H1 (cell line): ENCODE measurements around the gene HSF4. TPM values are rescaled to one million over a fixed set of nuclear protein-coding genes. Genes with fewer than 3 reads are reported as not detected.
A peak's percentile ranks its signal among the peaks of the same experiment; 100 is the strongest.

ENCODE experiments used
- CTCF ChIA-PET: fragments of 300-600 bp; sonication (Branson Sonifier 250); formaldehyde crosslinking; loops from one replicate; lab custom pipeline; 2021; ENCODE audit not compliant: partially characterized antibody; lab: Charles Lee
- POLR2A ChIA-PET: fragments of 300-600 bp; sonication (Branson Sonifier 250); formaldehyde crosslinking; loops from one replicate; lab custom pipeline; 2021; ENCODE audit warnings: inconsistent platforms; ENCODE audit not compliant: partially characterized antibody; lab: Charles Lee
- DNase-seq, 2 experiments: peaks; one replicate each; pipeline versions ENCODE4 v3.0.0 to v3.0.0-alpha.2; 2010 to 2022; ENCODE audit warnings: low spot score in 2 of 2, low read depth in 1 of 2, mixed read lengths in 1 of 2
- FAIRE-seq: peaks from 2 replicates; lab custom pipeline; 2011; peaks lifted over from hg19 to GRCh38; lab: Jason Lieb, UNC
- H2AFZ ChIP-seq: 2 replicates; pipeline ENCODE4 v1.8.1; 2012; ENCODE audit warnings: low read length, inconsistent platforms
- H2AK5ac ChIP-seq: 2 replicates; pipeline ENCODE4 v1.6.1; 2013; ENCODE audit warnings: low read depth, low read length
- H2BK120ac ChIP-seq: replicated peaks from 2 replicates; pipeline ENCODE3; 2013; ENCODE audit warnings: low read depth, low read length, inconsistent platforms
- H2BK12ac ChIP-seq: 2 replicates; pipeline ENCODE4 v1.6.1; 2013; ENCODE audit warnings: low read depth, low read length
- H2BK15ac ChIP-seq: 2 replicates; pipeline ENCODE4 v1.6.1; 2013; ENCODE audit warnings: low read length
- H2BK20ac ChIP-seq: 2 replicates; pipeline ENCODE4 v1.6.1; 2013; ENCODE audit warnings: low read length
- H2BK5ac ChIP-seq: 2 replicates; pipeline ENCODE4 v1.6.1; 2013; ENCODE audit warnings: low read depth, low read length
- H3K14ac ChIP-seq: 2 replicates; pipeline ENCODE4 v1.6.1; 2013; ENCODE audit warnings: inconsistent platforms; ENCODE audit not compliant: insufficient read length
- H3K18ac ChIP-seq: 2 replicates; pipeline ENCODE4 v1.6.1; 2013; ENCODE audit warnings: low read length; ENCODE audit errors: extremely low read depth
- H3K23ac ChIP-seq: 2 replicates; pipeline ENCODE4 v1.6.1; 2013; ENCODE audit warnings: inconsistent platforms; ENCODE audit not compliant: insufficient read length
- H3K23me2 ChIP-seq: 2 replicates; pipeline ENCODE4 v1.6.1; 2013; ENCODE audit warnings: low read depth, low read length
- H3K27ac ChIP-seq: 2 replicates; pipeline ENCODE4 v1.6.1; 2011; ENCODE audit warnings: low read depth, low read length, inconsistent platforms
- H3K27me3 ChIP-seq, 4 experiments: replicated peaks in 1 of 4; 1 replicate in 1 of 4; 2 replicates in 3 of 4; pipeline versions ENCODE4 v1.6.1 to v1.8.1; 2011 to 2013; ENCODE audit warnings: low read length in 3 of 4, mild to moderate bottlenecking in 3 of 4, inconsistent platforms in 2 of 4, mixed read lengths in 2 of 4, moderate library complexity in 1 of 4; ENCODE audit not compliant: control insufficient read depth in 3 of 4, insufficient read depth in 3 of 4; ENCODE audit errors: extremely low read depth in 1 of 4
- H3K36me3 ChIP-seq, 4 experiments: 2 replicates each; pipeline versions ENCODE4 v1.6.1 to v1.8.1; 2011 to 2013; ENCODE audit warnings: mild to moderate bottlenecking in 4 of 4, low read length in 3 of 4, moderate library complexity in 2 of 4, control low read depth in 1 of 4, inconsistent platforms in 1 of 4; ENCODE audit not compliant: insufficient read depth in 4 of 4, control insufficient read depth in 2 of 4
- H3K4ac ChIP-seq: replicated peaks from 2 replicates; pipeline ENCODE3; 2013; ENCODE audit warnings: low read length, low read depth, mixed read lengths, inconsistent platforms; ENCODE audit not compliant: insufficient read length
- H3K4me1 ChIP-seq, 4 experiments: replicated peaks in 1 of 4; 1 replicate in 1 of 4; 2 replicates in 3 of 4; pipeline versions ENCODE4 v1.6.1 to v1.8.1; 2011 to 2013; ENCODE audit warnings: low read length in 3 of 4, inconsistent platforms in 2 of 4, mixed read lengths in 1 of 4; ENCODE audit not compliant: insufficient read depth in 4 of 4, control insufficient read depth in 3 of 4
- H3K4me2 ChIP-seq, 2 experiments: 2 replicates each; pipeline versions ENCODE4 v1.6.1 to v1.8.1; 2011 to 2013; ENCODE audit warnings: low read depth in 2 of 2, low read length in 2 of 2, control low read depth in 1 of 2, inconsistent platforms in 1 of 2, mild to moderate bottlenecking in 1 of 2; ENCODE audit not compliant: insufficient read depth in 1 of 2
- H3K4me3 ChIP-seq, 4 experiments: fragments of 200-600, 300-600 bp in 1 of 4; sonication (generic), shearing (Covaris generic), sonication (Bioruptor Twin) in 1 of 4; 2 replicates each; pipeline versions ENCODE4 v1.5.1 to v1.8.1; 2011 to 2016; ENCODE audit warnings: low read length in 4 of 4, low read depth in 3 of 4, control low read depth in 2 of 4, inconsistent platforms in 2 of 4, mild to moderate bottlenecking in 2 of 4, mixed read lengths in 1 of 4, moderate library complexity in 1 of 4; ENCODE audit not compliant: insufficient read depth in 2 of 4; ENCODE audit errors: extremely low read depth in 1 of 4
- H3K56ac ChIP-seq: replicated peaks from 2 replicates; pipeline ENCODE3; 2013; ENCODE audit warnings: low read depth, mild to moderate bottlenecking, mixed read lengths, low read length, inconsistent platforms; ENCODE audit not compliant: insufficient read length
- H3K79me1 ChIP-seq: 2 replicates; pipeline ENCODE4 v1.6.1; 2013; ENCODE audit warnings: low read depth, low read length, control low read depth
- H3K79me2 ChIP-seq, 2 experiments: 2 replicates each; pipeline versions ENCODE4 v1.6.1 to v1.8.1; 2012 to 2013; ENCODE audit warnings: low read length in 2 of 2, mild to moderate bottlenecking in 2 of 2, inconsistent platforms in 1 of 2; ENCODE audit not compliant: insufficient read depth in 2 of 2, control insufficient read depth in 1 of 2
- H3K9ac ChIP-seq, 4 experiments: replicated peaks in 1 of 4; 1 replicate in 1 of 4; 2 replicates in 3 of 4; pipeline versions ENCODE4 v1.6.1 to v1.8.1; 2011 to 2013; ENCODE audit warnings: low read depth in 3 of 4, low read length in 3 of 4, control low read depth in 2 of 4, mild to moderate bottlenecking in 2 of 4, moderate library complexity in 2 of 4, inconsistent platforms in 1 of 4; ENCODE audit errors: extremely low read depth in 1 of 4
- H3K9me3 ChIP-seq, 2 experiments: 2 replicates each; pipeline versions ENCODE4 v1.6.1 to v1.8.1; 2012 to 2013; ENCODE audit warnings: mild to moderate bottlenecking in 2 of 2, moderate library complexity in 2 of 2, control low read depth in 1 of 2, inconsistent platforms in 1 of 2, low read depth in 1 of 2, low read length in 1 of 2, mixed read lengths in 1 of 2; ENCODE audit not compliant: insufficient read depth in 2 of 2
- H4K20me1 ChIP-seq, 2 experiments: replicated peaks in 1 of 2; 2 replicates each; pipeline versions ENCODE3 to v1.8.1; 2011 to 2013; ENCODE audit warnings: inconsistent platforms in 2 of 2, low read length in 2 of 2, mild to moderate bottlenecking in 1 of 2; ENCODE audit not compliant: insufficient read depth in 2 of 2, control insufficient read depth in 1 of 2
- H4K5ac ChIP-seq: 2 replicates; pipeline ENCODE4 v1.6.1; 2013; ENCODE audit warnings: low read length, low read depth, mixed read lengths, inconsistent platforms; ENCODE audit not compliant: insufficient read length
- H4K8ac ChIP-seq: 2 replicates; pipeline ENCODE4 v1.8.0; 2013; ENCODE audit warnings: mild to moderate bottlenecking, moderate library complexity, low read length, inconsistent platforms; ENCODE audit not compliant: insufficient read depth; ENCODE audit errors: extremely low read depth
- H4K91ac ChIP-seq: replicated peaks from 2 replicates; pipeline ENCODE3; 2013; ENCODE audit warnings: low read length, mixed read lengths, inconsistent platforms; ENCODE audit not compliant: insufficient read length
- ASH2L ChIP-seq: fragments of 200-600, 300-600 bp; sonication (generic); IDR thresholded peaks from one replicate; pipeline ENCODE4 v1.7.1; 2017; ENCODE audit warnings: low read length
- RAD21 ChIP-seq, 2 experiments: IDR thresholded peaks in 1 of 2; conservative IDR thresholded peaks in 1 of 2; 2 replicates each; pipeline ENCODE4 v1.6.1; 2011; ENCODE audit warnings: low read depth in 2 of 2, low read length in 2 of 2, improper control_type of control experiment in 1 of 2, inconsistent platforms in 1 of 2, mild to moderate bottlenecking in 1 of 2, moderate library complexity in 1 of 2
- WGBS, 2 experiments: shearing (Covaris generic) in 1 of 2; methylation state at CpG; one replicate each; pipeline versions ENCODE4 v1.1.6 to v1.1.7; 2013 to 2015; ENCODE audit warnings: low lambda C conversion rate in 2 of 2, mixed read lengths in 2 of 2, inconsistent platforms in 1 of 2, low coverage in 1 of 2, missing lambda C conversion rate in 1 of 2; ENCODE audit not compliant: insufficient replicate concordance in 2 of 2, insufficient coverage in 1 of 2, insufficient read length in 1 of 2; ENCODE audit errors: extremely low coverage in 1 of 2, missing lambda C conversion rate in 1 of 2; 5-methylcytosine and 5-hydroxymethylcytosine counted together
- polyA plus RNA-seq, 7 experiments: library from polyadenylated mRNA; depleted of rRNA in 3 of 7; stranded (reverse) in 5 of 7; unstranded in 2 of 7; fragments of >200 nt in 5 of 7; fragments of 200-250 nt in 2 of 7; gene quantifications; 1 replicate in 5 of 7; 2 replicates in 1 of 7; 4 replicates in 1 of 7; pipeline versions ENCODE4 v1.2.1 to v1.2.3, GENCODE V29; 2011 to 2013; ENCODE audit warnings: missing spikeins in 2 of 7, mixed read lengths in 2 of 7
- total RNA-seq: library from RNA; stranded (reverse); fragmentation: NEBNext Ultra II Directional; extraction: Animal tissue kit (Norgen Biotek cat#: 25700); gene quantifications from 2 replicates; pipeline ENCODE4 v1.2.1, GENCODE V29; 2021

HSF4 gene
- total and polyA plus RNA-seq, 2 of the 8 experiments (the other 6 are each of a cell fraction or from before 2014, with no cell fraction given), result 0.14 TPM; not detected in 1

GRCh38 chr16:67146523-67147357 is 17.8 kb upstream of the HSF4 start:
- TF ChIP-seq ASH2L (no peak), RAD21 (IDR thresholded peaks at IDR 0.05 in 1 of 2, conservative IDR thresholded peaks at IDR 0.05 in 1 of 2; ENCODE audit: low read depth in 2 of 2, low read length in 2 of 2) (0 out of 4 replicates have a peak, but pooled peaks of 1 of the 2 experiments have one; percentile 12)
- Histone ChIP-seq H3K4me2 (no peak overlapping the region), H4K5ac (no peak overlapping the region), H3K4me1 (peaks cover 0 to 10% (median 8%) of the 10 kb centered on the region in 4 experiments; a peak in 5 of 7 replicates), H2AFZ (no peak overlapping the region), H3K79me2 (no peaks in the 10 kb centered on the region), H3K56ac (no peak overlapping the region), H2AK5ac (no peak overlapping the region), H3K36me3 (peaks cover 11 to 35% (median 26%) of the 10 kb centered on the region in 4 experiments; a peak in 6 of 8 replicates), H3K4ac (no peak overlapping the region), H3K18ac (no peak overlapping the region), H2BK12ac (no peak overlapping the region), H3K9me3 (no peaks in the 10 kb centered on the region; a peak in 1 of 4 replicates), H2BK5ac (no peak overlapping the region), H3K23me2 (peaks cover 13% of the 10 kb centered on the region; the same call in 1 of the 2 replicates), H3K14ac (no peak overlapping the region), H3K9ac (no peak overlapping the region), H3K4me3 (no peak overlapping the region), H4K20me1 (peaks cover 3 to 20% of the 10 kb centered on the region in 2 experiments), H4K8ac (no peak overlapping the region), H4K91ac (no peak overlapping the region), H3K23ac (no peak overlapping the region), H2BK120ac (no peak overlapping the region), H3K79me1 (no peaks in the 10 kb centered on the region), H2BK20ac (no peak overlapping the region), H2BK15ac (no peak overlapping the region), H3K27ac (no peak overlapping the region), H3K27me3 (peaks cover 3 to 16% (median 8%) of the 10 kb centered on the region in 4 experiments)
- ChIA-PET POLR2A (no interaction called here), CTCF (interaction anchor here (0.6 to 3.1 kb wide), 4 partner anchors 8 to 129 kb away, joined by 3 to 12 read pairs (median 4); no protein-coding TSS in a partner anchor)
- DNase-seq (no peak), FAIRE-seq (no peak)
- 92% methylated on average over 7 of the region's 7 CpGs; no CpG with 5 or more reads in 1 of the 2 experiments for WGBS, 2 experiments
